OCI-LY3 (cell line): ENCODE data around the gene PHF13.

Source experiments
- H2AFZ ChIP-seq: fragments of 200-600, 300-600 bp; shearing (Covaris generic); 2 replicates; pipeline ENCODE4 v1.6.0; 2014; ENCODE audit warnings: antibody characterized with exemption, low read depth, low read length
- H3K27ac ChIP-seq: fragments of 200-600, 300-600 bp; sonication (generic); 2 replicates; pipeline ENCODE4 v1.5.1; 2014; ENCODE audit warnings: mild to moderate bottlenecking, low read length, moderate library complexity, mixed read lengths
- H3K27me3 ChIP-seq: fragments of 200-600, 300-600 bp; sonication (generic); 2 replicates; pipeline ENCODE4 v1.6.1; 2014; ENCODE audit warnings: low read depth, low read length, mixed read lengths
- H3K36me3 ChIP-seq: fragments of 200-600, 300-600 bp; sonication (generic); replicated peaks from 2 replicates; pipeline ENCODE3; 2014; ENCODE audit warnings: low read depth, low read length, mixed read lengths
- H3K4me1 ChIP-seq: fragments of 300-600, 200-600 bp; sonication (generic); 2 replicates; pipeline ENCODE4 v1.6.1; 2014; ENCODE audit warnings: low read length, mixed read lengths
- H3K4me2 ChIP-seq: fragments of 200-600, 300-600 bp; sonication (generic); 2 replicates; pipeline ENCODE4 v1.6.1; 2014; ENCODE audit warnings: low read length, mixed read lengths
- H3K4me3 ChIP-seq: fragments of 300-600, 200-600 bp; sonication (generic); 2 replicates; pipeline ENCODE4 v1.5.1; 2014; ENCODE audit warnings: antibody characterized with exemption, mild to moderate bottlenecking, low read length, moderate library complexity
- H3K79me2 ChIP-seq: fragments of 300-600, 200-600 bp; shearing (Covaris generic); 2 replicates; pipeline ENCODE4 v1.6.1; 2014; ENCODE audit warnings: mild to moderate bottlenecking, low read length, mixed read lengths
- H3K9ac ChIP-seq: fragments of 300-600, 200-600 bp; shearing (Covaris generic); 2 replicates; pipeline ENCODE4 v1.6.0; 2014; ENCODE audit warnings: mild to moderate bottlenecking, low read length, moderate library complexity
- H3K9me3 ChIP-seq: fragments of 200-600, 300-600 bp; shearing (Covaris generic); 2 replicates; pipeline ENCODE4 v1.6.1; 2014; ENCODE audit warnings: low read length, mixed read lengths; ENCODE audit not compliant: insufficient read depth
- H4K20me1 ChIP-seq: fragments of 200-600, 300-600 bp; sonication (generic); 2 replicates; pipeline ENCODE4 v1.6.1; 2016; ENCODE audit warnings: low read length, mixed read lengths; ENCODE audit not compliant: insufficient read depth
- CTCF ChIP-seq: fragments of 200-600, 300-600 bp; sonication (generic); IDR thresholded peaks from 2 replicates; pipeline ENCODE4 v1.5.1; 2014; ENCODE audit warnings: antibody characterized with exemption, low read length, low read depth
- EZH2phosphoT487 ChIP-seq: fragments of 200-600 bp; shearing (Covaris generic); IDR thresholded peaks from 2 replicates; pipeline ENCODE4 v1.6.1; 2018; ENCODE audit warnings: antibody characterized with exemption, mixed run types, low read depth

PHF13 gene

GRCh38 chr1:6621429-6622391 lies 8.2 kb downstream of the PHF13 start:
- Histone ChIP-seq H3K27ac (no peak overlapping the region), H3K9me3 (no peaks in the 10 kb centered on the region), H3K4me3 (no peak overlapping the region), H3K4me2 (no peak overlapping the region), H4K20me1 (peaks cover 13% of the 10 kb centered on the region), H3K4me1 (peaks cover 9% of the 10 kb centered on the region; the same call in 1 of the 2 replicates), H3K9ac (no peak overlapping the region), H3K27me3 (no peaks in the 10 kb centered on the region), H2AFZ (no peak overlapping the region), H3K79me2 (peaks cover 27% of the 10 kb centered on the region), H3K36me3 (peaks cover 20% of the 10 kb centered on the region)
- no peak for TF ChIP-seq EZH2phosphoT487
- TF ChIP-seq CTCF: no peak

DNA sequence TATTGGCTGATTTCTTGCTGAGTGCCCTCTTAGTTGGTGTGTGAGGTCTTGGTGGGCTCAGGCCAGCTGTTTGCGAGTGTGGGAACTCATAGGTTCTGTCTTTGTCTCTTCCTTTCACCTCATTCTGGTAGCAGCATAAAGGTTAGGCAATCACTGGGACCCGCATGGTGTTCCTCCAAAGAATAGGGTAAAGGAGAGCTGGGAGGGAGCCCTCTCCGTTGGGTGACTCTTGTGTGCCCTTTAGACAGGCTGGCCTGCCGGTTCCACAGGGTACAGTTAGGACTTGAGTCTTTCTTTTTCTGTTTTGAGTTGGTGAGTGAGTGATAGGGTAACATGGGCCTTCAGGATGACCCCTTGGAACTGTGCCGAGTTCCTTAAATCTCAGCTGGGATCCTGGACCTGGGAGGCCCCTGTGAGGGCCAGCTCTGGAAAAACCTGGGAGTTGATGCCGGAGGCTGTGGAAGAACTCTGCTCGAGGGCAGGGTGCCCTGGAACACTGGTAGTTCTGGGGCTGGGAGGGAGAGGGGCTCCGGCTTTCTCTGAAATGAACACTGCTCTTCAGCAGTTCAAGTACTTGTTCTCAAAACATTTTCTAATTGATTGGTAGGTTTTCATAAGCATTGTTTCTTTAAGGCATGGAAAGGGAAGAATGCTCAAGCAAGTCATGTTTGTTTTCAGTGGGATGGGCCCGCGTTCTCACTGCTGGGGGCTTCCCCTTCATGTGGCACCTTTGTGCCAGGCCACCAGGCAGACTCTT lies 9.0 kb downstream of the PHF13 start:
- Histone ChIP-seq H3K36me3 (peaks cover 22% of the 10 kb centered on the region), H3K9ac (no peak overlapping the region), H3K4me1 (peaks cover 9% of the 10 kb centered on the region; the same call in 1 of the 2 replicates), H3K9me3 (no peaks in the 10 kb centered on the region), H3K79me2 (peaks cover 24% of the 10 kb centered on the region), H3K4me2 (no peak overlapping the region), H3K4me3 (no peak overlapping the region), H4K20me1 (peaks cover 8% of the 10 kb centered on the region), H2AFZ (no peak overlapping the region), H3K27me3 (no peaks in the 10 kb centered on the region), H3K27ac (no peak overlapping the region)
- TF ChIP-seq CTCF (no peak), EZH2phosphoT487 (no peak)

DNA sequence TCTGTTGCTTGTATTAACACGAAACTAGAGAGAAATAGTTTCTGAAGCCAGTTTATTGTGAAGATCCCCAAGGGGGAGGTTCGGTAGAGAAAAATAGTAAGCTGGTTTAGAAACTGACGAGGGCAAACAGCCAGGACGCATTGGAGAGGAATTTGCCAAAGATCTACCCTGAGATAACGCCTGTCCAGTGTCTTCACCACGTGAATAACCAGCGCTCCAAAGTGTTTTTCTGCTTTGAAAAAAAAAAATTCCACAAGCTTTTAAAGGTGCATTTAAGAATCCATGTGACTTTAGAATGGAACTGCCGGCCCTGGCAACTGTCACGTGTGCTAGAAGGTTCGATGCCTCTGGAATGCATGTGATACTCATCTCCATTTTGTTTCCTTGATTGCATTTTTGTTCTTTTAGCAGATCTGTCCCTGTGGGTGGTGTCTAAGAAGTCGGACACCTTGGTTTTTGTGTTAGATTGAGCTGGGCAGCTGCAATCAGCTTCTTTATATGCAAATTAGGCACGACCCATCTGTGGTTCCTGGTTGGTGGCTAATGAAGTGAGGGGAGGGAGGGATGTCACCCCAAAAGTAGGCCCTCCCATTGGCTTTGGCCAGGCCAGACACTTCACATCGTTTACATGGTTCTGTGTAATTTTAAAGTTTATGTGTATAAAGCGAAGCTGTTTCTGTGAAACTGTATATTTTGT lies 9.9 kb downstream of the PHF13 start:
- Histone ChIP-seq H3K79me2 (peaks cover 25% of the 10 kb centered on the region), H3K4me2 (no peak overlapping the region), H4K20me1 (peaks cover 4% of the 10 kb centered on the region; the same call in 1 of the 2 replicates), H3K4me3 (no peak overlapping the region), H3K36me3 (peaks cover 19% of the 10 kb centered on the region), H3K4me1 (peaks cover 9% of the 10 kb centered on the region; the same call in 1 of the 2 replicates), H3K9ac (no peak overlapping the region), H3K27ac (no peak overlapping the region), H2AFZ (no peak overlapping the region), H3K9me3 (no peaks in the 10 kb centered on the region), H3K27me3 (no peaks in the 10 kb centered on the region)
- no peak for TF ChIP-seq EZH2phosphoT487
- no peak for TF ChIP-seq CTCF
